HL-60 (cell line): ENCODE data around the gene UTS2B.

Experiments
- DNase-seq, 2 experiments: peaks; one replicate each; pipeline ENCODE4 v3.0.0-alpha.2; 2010 to 2020; ENCODE audit warnings: low read depth in 1 of 2, low spot score in 1 of 2
- H3K27ac ChIP-seq: fragments of 250-450 bp; sonication (Bioruptor Pico); replicated peaks from 2 replicates; pipeline ENCODE4 v1.5.1; 2020; ENCODE audit warnings: mild to moderate bottlenecking, moderate library complexity
- H3K27me3 ChIP-seq: fragments of 250-450 bp; sonication (Bioruptor Pico); 2 replicates; pipeline ENCODE4 v1.5.1; 2021; ENCODE audit warnings: mild to moderate bottlenecking, moderate library complexity; ENCODE audit not compliant: insufficient read depth, poor library complexity, severe bottlenecking
- H3K4me3 ChIP-seq: replicated peaks from 2 replicates; pipeline ENCODE4 v1.5.1; 2011; ENCODE audit warnings: mild to moderate bottlenecking, control low read depth, low read length; ENCODE audit not compliant: insufficient read depth
- GABPA ChIP-seq: IDR thresholded peaks from 2 replicates; pipeline ENCODE4 v1.6.1; 2012; ENCODE audit warnings: low read depth
- POLR2AphosphoS5 ChIP-seq: IDR thresholded peaks from 2 replicates; pipeline ENCODE4 v1.6.1; 2012; ENCODE audit warnings: low read depth
- SPI1 ChIP-seq: IDR thresholded peaks from 2 replicates; pipeline ENCODE4 v1.6.1; 2012; ENCODE audit warnings: low read depth, mild to moderate bottlenecking, borderline replicate concordance
- TF ChIP-seq, protein P1 (sequence below): IDR thresholded peaks from one replicate; pipeline ENCODE4 v1.5.1; 2011; ENCODE audit warnings: low read length, control low read depth, inconsistent platforms; ENCODE audit not compliant: insufficient read depth
- TF ChIP-seq, protein P2 (sequence below): IDR thresholded peaks from 2 replicates; pipeline ENCODE4 v1.6.1; 2012; ENCODE audit warnings: low read depth; ENCODE audit not compliant: insufficient replicate concordance

The UTS2B gene

DNA sequence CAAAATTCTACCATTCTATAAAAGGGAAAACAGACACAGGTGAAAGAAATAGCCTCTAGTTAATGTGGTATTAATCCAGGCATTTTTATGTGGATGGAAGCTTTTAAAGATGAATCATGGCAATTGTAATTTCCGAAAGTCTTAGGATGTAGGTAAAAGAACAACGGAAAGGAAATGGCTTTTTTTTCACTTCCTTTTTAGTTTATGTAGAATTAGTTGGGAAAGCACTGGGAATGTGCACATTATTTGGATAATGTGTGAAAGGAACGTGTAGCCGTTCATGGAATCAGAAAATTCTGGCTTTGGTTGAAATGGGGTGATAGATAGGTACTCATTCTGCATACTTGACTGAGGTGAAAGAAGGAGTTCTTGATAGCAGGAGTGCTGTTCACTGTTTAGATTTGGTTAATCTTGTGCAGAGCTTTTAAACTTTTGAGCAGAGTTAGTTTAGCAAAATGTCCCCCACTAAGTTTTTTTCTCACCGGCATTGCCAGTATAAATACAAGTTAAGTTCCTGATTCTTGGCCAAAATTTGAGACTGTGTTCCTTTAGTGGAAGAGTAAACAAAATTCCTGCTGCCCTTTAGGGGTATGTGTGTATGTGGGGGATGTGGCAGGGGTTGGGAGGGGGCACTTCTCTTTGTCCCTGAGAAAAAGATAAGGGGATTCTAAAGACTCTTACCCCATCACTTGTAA, 20.2 kb upstream of the UTS2B start:
- Histone ChIP-seq H3K27ac (no peak overlapping the region), H3K4me3 (no peak overlapping the region), H3K27me3 (no peaks in the 10 kb centered on the region)
- TF ChIP-seq POLR2AphosphoS5: no peak
- TF ChIP-seq, protein P1, sequence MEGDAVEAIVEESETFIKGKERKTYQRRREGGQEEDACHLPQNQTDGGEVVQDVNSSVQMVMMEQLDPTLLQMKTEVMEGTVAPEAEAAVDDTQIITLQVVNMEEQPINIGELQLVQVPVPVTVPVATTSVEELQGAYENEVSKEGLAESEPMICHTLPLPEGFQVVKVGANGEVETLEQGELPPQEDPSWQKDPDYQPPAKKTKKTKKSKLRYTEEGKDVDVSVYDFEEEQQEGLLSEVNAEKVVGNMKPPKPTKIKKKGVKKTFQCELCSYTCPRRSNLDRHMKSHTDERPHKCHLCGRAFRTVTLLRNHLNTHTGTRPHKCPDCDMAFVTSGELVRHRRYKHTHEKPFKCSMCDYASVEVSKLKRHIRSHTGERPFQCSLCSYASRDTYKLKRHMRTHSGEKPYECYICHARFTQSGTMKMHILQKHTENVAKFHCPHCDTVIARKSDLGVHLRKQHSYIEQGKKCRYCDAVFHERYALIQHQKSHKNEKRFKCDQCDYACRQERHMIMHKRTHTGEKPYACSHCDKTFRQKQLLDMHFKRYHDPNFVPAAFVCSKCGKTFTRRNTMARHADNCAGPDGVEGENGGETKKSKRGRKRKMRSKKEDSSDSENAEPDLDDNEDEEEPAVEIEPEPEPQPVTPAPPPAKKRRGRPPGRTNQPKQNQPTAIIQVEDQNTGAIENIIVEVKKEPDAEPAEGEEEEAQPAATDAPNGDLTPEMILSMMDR: no peak
- TF ChIP-seq GABPA: no peak
- no peak for TF ChIP-seq SPI1
- TF ChIP-seq, protein P2, sequence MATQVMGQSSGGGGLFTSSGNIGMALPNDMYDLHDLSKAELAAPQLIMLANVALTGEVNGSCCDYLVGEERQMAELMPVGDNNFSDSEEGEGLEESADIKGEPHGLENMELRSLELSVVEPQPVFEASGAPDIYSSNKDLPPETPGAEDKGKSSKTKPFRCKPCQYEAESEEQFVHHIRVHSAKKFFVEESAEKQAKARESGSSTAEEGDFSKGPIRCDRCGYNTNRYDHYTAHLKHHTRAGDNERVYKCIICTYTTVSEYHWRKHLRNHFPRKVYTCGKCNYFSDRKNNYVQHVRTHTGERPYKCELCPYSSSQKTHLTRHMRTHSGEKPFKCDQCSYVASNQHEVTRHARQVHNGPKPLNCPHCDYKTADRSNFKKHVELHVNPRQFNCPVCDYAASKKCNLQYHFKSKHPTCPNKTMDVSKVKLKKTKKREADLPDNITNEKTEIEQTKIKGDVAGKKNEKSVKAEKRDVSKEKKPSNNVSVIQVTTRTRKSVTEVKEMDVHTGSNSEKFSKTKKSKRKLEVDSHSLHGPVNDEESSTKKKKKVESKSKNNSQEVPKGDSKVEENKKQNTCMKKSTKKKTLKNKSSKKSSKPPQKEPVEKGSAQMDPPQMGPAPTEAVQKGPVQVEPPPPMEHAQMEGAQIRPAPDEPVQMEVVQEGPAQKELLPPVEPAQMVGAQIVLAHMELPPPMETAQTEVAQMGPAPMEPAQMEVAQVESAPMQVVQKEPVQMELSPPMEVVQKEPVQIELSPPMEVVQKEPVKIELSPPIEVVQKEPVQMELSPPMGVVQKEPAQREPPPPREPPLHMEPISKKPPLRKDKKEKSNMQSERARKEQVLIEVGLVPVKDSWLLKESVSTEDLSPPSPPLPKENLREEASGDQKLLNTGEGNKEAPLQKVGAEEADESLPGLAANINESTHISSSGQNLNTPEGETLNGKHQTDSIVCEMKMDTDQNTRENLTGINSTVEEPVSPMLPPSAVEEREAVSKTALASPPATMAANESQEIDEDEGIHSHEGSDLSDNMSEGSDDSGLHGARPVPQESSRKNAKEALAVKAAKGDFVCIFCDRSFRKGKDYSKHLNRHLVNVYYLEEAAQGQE: no peak
- DNase-seq: no peak

DNA sequence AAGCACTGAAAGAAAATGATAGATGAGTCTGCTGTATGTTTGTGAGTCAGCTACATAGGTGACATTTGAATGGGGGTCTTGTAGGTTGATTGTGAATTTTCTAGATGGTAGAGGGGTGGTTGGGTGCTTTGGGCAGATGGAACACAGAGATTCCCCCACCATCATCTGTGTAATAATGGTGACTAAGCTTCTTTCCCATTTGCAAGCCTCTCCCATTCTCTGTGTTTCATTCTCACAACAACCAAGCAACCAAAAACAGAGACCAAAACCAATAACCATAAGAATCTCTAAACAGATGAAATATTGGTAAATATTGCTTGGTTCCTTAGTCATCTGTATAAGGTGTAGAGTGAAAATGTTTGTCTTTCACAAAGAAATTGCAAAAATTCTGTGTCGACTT, 17.8 kb upstream of the UTS2B start:
- no peak for DNase-seq
- TF ChIP-seq SPI1 (no peak), POLR2AphosphoS5 (no peak)
- TF ChIP-seq, protein P2: no peak
- Histone ChIP-seq H3K4me3 (no peak overlapping the region), H3K27me3 (no peaks in the 10 kb centered on the region), H3K27ac (no peak overlapping the region)

DNA sequence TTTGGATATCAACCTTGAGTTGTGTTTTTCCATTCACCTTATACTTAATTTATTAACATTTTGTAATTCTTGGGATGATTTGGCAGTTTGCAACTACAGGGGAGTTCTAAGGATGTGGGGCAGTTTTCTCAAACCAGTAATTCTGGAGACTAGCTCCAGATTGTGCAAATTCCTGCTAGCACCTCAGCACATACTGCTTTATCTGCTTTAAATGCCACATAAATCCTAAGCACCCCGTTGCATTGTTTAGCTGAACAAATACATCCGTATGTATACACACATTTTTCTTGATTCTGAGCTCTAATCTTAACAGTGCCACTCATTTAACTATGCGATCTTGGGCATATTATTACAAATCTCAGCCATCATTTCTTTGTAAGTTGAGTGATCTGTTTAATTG, 16.9 kb upstream of the UTS2B start:
- Histone ChIP-seq H3K27ac (no peak overlapping the region), H3K4me3 (no peak overlapping the region), H3K27me3 (no peaks in the 10 kb centered on the region)
- TF ChIP-seq SPI1 (no peak), GABPA (no peak), POLR2AphosphoS5 (no peak)
- TF ChIP-seq, protein P2: no peak
- TF ChIP-seq, protein P1: no peak
- no peak for DNase-seq
